ENCODE measurements around the gene SPATA9. TPM values are rescaled to one million over a fixed set of nuclear protein-coding genes. Genes with fewer than 3 reads are reported as not detected.

Gene SPATA9
- total and polyA plus RNA-seq, 2 donors (not counting 3 experiments of a cell fraction or from before 2014, with no cell fraction given) = 0.07 TPM; not detected in 1

DNA sequence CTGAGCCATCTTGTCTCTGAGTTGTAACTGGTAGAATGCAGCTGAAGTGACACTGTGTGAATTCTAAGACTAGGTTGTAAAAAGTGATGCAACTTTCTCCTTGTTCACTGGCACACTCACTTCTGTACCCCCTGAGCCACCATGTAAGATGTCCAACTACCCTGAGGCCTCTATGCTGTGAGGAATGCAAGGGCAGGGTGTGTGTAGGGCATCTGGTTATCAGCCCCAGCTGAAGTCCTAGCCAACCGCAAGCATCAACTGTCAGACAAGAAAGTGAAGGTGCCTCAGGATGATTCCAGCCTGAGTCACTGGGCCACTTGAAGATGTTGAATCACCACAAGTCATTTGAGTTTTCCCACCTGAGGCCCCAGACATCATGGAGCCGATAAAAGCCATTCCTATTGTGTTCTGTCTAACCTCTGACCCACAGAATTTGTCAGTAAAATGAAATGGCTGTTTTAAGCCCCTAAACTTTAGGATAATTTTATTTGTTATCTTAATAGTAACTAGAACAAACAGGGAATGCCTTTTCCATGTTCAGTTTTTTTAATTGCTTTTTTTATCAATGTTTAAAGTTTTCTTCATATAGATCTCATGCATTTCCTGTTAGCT is 29.7 kb upstream of the SPATA9 start:
- CTCF ChIA-PET = interaction anchor here (1.3 kb wide), 1 partner anchor 15 kb away, joined by 4 read pairs; no protein-coding TSS in a partner anchor
- POLR2A ChIA-PET = no interaction called here
- TF ChIP-seq POLR2AphosphoS5 (IDR thresholded peaks at IDR 0.05; ENCODE audit: insufficient read depth, low read depth, low read length) = peak; percentile 45
- peak; percentile 54 for TF ChIP-seq GATA2 (IDR thresholded peaks at IDR 0.05; ENCODE audit: insufficient read depth, insufficient read length, low read depth, low read length)
- TF ChIP-seq JUN (IDR thresholded peaks at IDR 0.05; ENCODE audit: borderline replicate concordance, insufficient read depth, insufficient read length, low read depth) = peak; percentile 62
- no peak for TF ChIP-seq MYC (IDR thresholded peaks at IDR 0.05; ENCODE audit: low read depth, low read length)
- TF ChIP-seq, protein P1, sequence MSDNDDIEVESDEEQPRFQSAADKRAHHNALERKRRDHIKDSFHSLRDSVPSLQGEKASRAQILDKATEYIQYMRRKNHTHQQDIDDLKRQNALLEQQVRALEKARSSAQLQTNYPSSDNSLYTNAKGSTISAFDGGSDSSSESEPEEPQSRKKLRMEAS (IDR thresholded peaks at IDR 0.05; ENCODE audit: insufficient read depth, insufficient read length) = no peak
- TF ChIP-seq, protein P2, sequence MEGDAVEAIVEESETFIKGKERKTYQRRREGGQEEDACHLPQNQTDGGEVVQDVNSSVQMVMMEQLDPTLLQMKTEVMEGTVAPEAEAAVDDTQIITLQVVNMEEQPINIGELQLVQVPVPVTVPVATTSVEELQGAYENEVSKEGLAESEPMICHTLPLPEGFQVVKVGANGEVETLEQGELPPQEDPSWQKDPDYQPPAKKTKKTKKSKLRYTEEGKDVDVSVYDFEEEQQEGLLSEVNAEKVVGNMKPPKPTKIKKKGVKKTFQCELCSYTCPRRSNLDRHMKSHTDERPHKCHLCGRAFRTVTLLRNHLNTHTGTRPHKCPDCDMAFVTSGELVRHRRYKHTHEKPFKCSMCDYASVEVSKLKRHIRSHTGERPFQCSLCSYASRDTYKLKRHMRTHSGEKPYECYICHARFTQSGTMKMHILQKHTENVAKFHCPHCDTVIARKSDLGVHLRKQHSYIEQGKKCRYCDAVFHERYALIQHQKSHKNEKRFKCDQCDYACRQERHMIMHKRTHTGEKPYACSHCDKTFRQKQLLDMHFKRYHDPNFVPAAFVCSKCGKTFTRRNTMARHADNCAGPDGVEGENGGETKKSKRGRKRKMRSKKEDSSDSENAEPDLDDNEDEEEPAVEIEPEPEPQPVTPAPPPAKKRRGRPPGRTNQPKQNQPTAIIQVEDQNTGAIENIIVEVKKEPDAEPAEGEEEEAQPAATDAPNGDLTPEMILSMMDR (IDR thresholded peaks at IDR 0.05; ENCODE audit: extremely low read depth in 1 of 2, insufficient read depth in 1 of 2, low read depth in 1 of 2, low read length in 2 of 2) = no peak
- TF ChIP-seq EZH2 (IDR thresholded peaks at IDR 0.05; ENCODE audit: borderline replicate concordance, low read depth, low read length, severe bottlenecking) = no peak
- TF ChIP-seq POLR2A (IDR thresholded peaks at IDR 0.05; ENCODE audit: low read depth, low read length) = no peak
- peak; percentile 83 for TF ChIP-seq FOS (IDR thresholded peaks at IDR 0.05; ENCODE audit: borderline replicate concordance, insufficient read depth, low read length)
- peaks cover 33% of the 10 kb centered on the region for H3K4me1 ChIP-seq (ENCODE audit: control insufficient read depth, extremely low read depth, insufficient read depth, low read length)
- dilution Hi-C loops (cut with MboI; ENCODE audit: extremely low pct_ligation_motif_present, low sequenced_read_pairs) (no loop called here), intact Hi-C loops (cut with micrococcal nuclease) (no loop called here)
- H3K4me3 ChIP-seq (replicated peaks in 1 of 3; ENCODE audit: insufficient read depth in 1 of 3, low read depth in 1 of 3, low read length in 3 of 3) = no peak overlapping the region
- peak overlapping the region; percentile 3 for H3K4me2 ChIP-seq (ENCODE audit: insufficient read depth, low read length)
- BruUV-seq (replicated peaks) = no TSS peak
- H3K79me2 ChIP-seq (ENCODE audit: control insufficient read depth, insufficient read depth, low read length) = no peaks in the 10 kb centered on the region
- peak overlapping the region; percentile 34 for H3K27ac ChIP-seq (ENCODE audit: insufficient read depth, low read depth, low read length)
- FAIRE-seq (peak; percentile 77), DNase-seq (ENCODE audit: low read depth, low spot score) (peak; percentile 49)
- no peaks in the 10 kb centered on the region for H3K27me3 ChIP-seq (ENCODE audit: control insufficient read depth in 2 of 2, insufficient read depth in 2 of 2, low read length in 2 of 2)
- no peaks in the 10 kb centered on the region for H3K9me3 ChIP-seq (replicated peaks; ENCODE audit: control insufficient read depth, insufficient read depth, low read length)
- H2AFZ ChIP-seq (ENCODE audit: low read depth, low read length) = no peak overlapping the region
- H3K36me3 ChIP-seq (ENCODE audit: control insufficient read depth in 2 of 2, extremely low read depth in 1 of 2, insufficient read depth in 2 of 2, low read length in 2 of 2) = no peaks in the 10 kb centered on the region
- no peaks in the 10 kb centered on the region for H3K9me1 ChIP-seq (replicated peaks; ENCODE audit: control insufficient read depth, extremely low read depth, insufficient read depth, low read length)
- H3K9ac ChIP-seq (replicated peaks; ENCODE audit: extremely low read depth, insufficient read depth, low read length) = no peak overlapping the region
- H4K20me1 ChIP-seq (replicated peaks; ENCODE audit: control insufficient read depth, extremely low read depth, insufficient read depth, low read length) = no peaks in the 10 kb centered on the region
